Measurements from ENCODE around the gene SPINT1.

SPINT1 gene

DNA sequence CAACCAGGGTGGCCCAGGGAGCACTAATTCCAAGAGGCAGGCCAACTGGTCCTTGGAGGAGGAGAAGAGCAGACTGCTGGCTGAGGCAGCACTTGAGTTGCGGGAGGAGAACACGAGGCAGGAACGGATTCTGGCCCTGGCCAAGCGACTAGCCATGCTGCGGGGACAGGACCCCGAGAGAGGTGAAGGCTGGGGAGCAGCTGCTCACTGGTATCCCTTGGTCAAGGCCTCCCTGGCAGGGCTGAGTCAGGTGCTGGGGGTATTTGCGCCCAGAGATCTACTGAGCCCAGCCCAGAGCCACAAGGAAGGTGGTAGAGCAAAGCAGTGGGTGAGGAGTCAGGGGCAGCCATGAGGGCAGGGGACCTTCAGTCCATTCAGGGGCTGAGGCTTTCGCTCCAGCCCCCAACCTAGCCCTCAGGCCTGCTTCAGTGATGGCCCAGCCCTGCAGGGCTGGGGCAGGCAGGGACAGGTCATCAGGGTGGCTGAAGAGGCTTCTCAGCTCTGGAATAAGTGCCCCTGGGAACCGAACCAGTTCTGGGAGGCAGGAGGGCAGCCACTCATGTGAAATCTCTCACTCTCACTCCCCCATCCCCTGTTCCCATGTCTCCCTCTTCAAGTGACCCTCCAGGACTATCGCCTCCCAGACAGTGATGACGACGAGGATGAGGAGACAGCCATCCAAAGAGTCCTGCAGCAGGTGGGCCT, 31.0 kb upstream of the SPINT1 start:
- Histone ChIP-seq H3K9me3 (ENCODE audit: insufficient read depth, low read length, severe bottlenecking) (no peaks in the 10 kb centered on the region), H4K20me1 (ENCODE audit: insufficient read depth, low read length) (no peaks in the 10 kb centered on the region), H2AFZ (ENCODE audit: low read depth, low read length) (no peak overlapping the region), H3K4me1 (ENCODE audit: insufficient read depth, low read length) (peaks cover 12% of the 10 kb centered on the region), H3K27me3 (ENCODE audit: insufficient read depth, low read length, poor library complexity) (no peaks in the 10 kb centered on the region), H3K4me3 (ENCODE audit: low read depth in 1 of 2, low read length in 2 of 2) (no peak overlapping the region), H3K9ac (ENCODE audit: low read depth, low read length) (no peak overlapping the region), H3K79me2 (ENCODE audit: insufficient read depth, low read length) (peaks cover 10% of the 10 kb centered on the region), H3K4me2 (ENCODE audit: insufficient read depth, low read length) (no peak overlapping the region), H3K27ac (ENCODE audit: low read length) (no peak overlapping the region), H3K36me3 (ENCODE audit: insufficient read depth, low read length) (peaks cover 39% of the 10 kb centered on the region)
- ATAC-seq (ENCODE audit: insufficient read depth, low read depth) (no peak), DNase-seq (no peak)
- TF ChIP-seq, protein P1, sequence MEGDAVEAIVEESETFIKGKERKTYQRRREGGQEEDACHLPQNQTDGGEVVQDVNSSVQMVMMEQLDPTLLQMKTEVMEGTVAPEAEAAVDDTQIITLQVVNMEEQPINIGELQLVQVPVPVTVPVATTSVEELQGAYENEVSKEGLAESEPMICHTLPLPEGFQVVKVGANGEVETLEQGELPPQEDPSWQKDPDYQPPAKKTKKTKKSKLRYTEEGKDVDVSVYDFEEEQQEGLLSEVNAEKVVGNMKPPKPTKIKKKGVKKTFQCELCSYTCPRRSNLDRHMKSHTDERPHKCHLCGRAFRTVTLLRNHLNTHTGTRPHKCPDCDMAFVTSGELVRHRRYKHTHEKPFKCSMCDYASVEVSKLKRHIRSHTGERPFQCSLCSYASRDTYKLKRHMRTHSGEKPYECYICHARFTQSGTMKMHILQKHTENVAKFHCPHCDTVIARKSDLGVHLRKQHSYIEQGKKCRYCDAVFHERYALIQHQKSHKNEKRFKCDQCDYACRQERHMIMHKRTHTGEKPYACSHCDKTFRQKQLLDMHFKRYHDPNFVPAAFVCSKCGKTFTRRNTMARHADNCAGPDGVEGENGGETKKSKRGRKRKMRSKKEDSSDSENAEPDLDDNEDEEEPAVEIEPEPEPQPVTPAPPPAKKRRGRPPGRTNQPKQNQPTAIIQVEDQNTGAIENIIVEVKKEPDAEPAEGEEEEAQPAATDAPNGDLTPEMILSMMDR (IDR thresholded peaks at IDR 0.05; ENCODE audit: borderline replicate concordance, extremely low read depth, low read length, poor library complexity, severe bottlenecking) = no peak
- no peak for TF ChIP-seq EZH2 (IDR thresholded peaks at IDR 0.05; ENCODE audit: borderline replicate concordance, low read depth, low read length, severe bottlenecking)

DNA sequence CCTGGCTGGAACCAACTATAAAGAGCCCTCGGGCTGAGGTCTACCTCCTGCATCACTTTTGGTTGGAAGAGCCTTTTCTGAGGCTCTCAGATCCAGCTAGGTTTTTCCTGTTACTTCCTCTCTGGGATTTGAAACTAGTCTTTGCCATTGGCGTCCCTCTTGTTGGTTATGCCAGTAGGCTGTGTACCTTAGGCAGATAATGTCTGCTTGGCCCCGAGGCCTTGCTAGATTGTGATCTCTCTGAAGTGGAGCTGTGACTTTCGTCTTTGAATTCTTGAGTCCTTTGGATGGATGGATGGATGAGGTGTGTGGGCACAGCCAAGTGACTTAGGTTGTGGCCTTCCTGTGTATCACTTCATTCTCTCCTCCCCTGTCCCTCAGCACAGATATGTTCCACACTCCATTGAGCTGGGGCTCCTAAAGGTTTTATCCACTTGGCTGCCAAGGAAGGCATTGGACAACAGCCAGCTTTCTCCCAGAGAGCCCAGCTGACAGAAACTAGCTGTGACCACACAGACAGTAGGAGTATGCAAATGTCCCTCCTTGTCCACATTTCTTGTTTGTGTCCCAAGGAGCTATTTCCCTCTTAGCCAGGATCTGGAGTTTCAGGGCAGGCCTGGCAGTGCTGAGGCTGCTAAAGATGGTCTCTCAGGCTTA, 28.7 kb upstream of the SPINT1 start:
- no peak overlapping the region for H3K27ac ChIP-seq (ENCODE audit: low read length)
- no peak overlapping the region for H3K9ac ChIP-seq (ENCODE audit: low read depth, low read length)
- H3K36me3 ChIP-seq (ENCODE audit: insufficient read depth, low read length) = peaks cover 34% of the 10 kb centered on the region
- DNase-seq (no peak), ATAC-seq (ENCODE audit: insufficient read depth, low read depth) (no peak)
- no peaks in the 10 kb centered on the region for H3K27me3 ChIP-seq (ENCODE audit: insufficient read depth, low read length, poor library complexity)
- no peak overlapping the region for H3K4me3 ChIP-seq (ENCODE audit: low read depth in 1 of 2, low read length in 2 of 2)
- no peak for TF ChIP-seq EZH2 (IDR thresholded peaks at IDR 0.05; ENCODE audit: borderline replicate concordance, low read depth, low read length, severe bottlenecking)
- TF ChIP-seq, protein P1 (IDR thresholded peaks at IDR 0.05; ENCODE audit: borderline replicate concordance, extremely low read depth, low read length, poor library complexity, severe bottlenecking) = no peak
- no peaks in the 10 kb centered on the region for H4K20me1 ChIP-seq (ENCODE audit: insufficient read depth, low read length)
- no peaks in the 10 kb centered on the region for H3K9me3 ChIP-seq (ENCODE audit: insufficient read depth, low read length, severe bottlenecking)
- no peak overlapping the region for H2AFZ ChIP-seq (ENCODE audit: low read depth, low read length)
- no peaks in the 10 kb centered on the region for H3K4me1 ChIP-seq (ENCODE audit: insufficient read depth, low read length)
- no peaks in the 10 kb centered on the region for H3K79me2 ChIP-seq (ENCODE audit: insufficient read depth, low read length)
- no peak overlapping the region for H3K4me2 ChIP-seq (ENCODE audit: insufficient read depth, low read length)

DNA sequence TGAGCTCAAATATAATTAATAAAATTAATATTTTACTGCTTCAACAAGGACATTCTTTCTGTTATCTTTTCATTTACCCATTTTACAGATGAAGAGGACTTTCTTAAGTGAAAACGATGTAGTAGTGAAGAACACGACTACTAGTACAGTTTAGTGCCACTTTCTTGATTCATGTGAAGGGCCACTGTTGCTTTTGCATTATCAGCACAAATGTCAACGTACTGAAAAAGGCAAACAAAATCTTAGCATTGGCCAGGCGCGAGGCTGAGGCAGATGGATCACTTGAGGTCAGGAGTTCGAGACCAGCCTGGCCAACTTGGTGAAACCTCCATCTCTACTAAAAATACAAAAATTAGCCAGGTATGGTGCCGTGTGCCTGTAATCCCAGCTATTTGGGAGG, 24.8 kb upstream of the SPINT1 start:
- Histone ChIP-seq H3K4me3 (ENCODE audit: low read depth in 1 of 2, low read length in 2 of 2) (no peak overlapping the region), H4K20me1 (ENCODE audit: insufficient read depth, low read length) (no peaks in the 10 kb centered on the region), H3K9ac (ENCODE audit: low read depth, low read length) (no peak overlapping the region), H3K4me2 (ENCODE audit: insufficient read depth, low read length) (no peak overlapping the region), H2AFZ (ENCODE audit: low read depth, low read length) (no peak overlapping the region), H3K27ac (ENCODE audit: low read length) (no peak overlapping the region), H3K36me3 (ENCODE audit: insufficient read depth, low read length) (peaks cover 5% of the 10 kb centered on the region; the same call in 1 of the 2 replicates), H3K4me1 (ENCODE audit: insufficient read depth, low read length) (no peaks in the 10 kb centered on the region), H3K79me2 (ENCODE audit: insufficient read depth, low read length) (no peaks in the 10 kb centered on the region), H3K27me3 (ENCODE audit: insufficient read depth, low read length, poor library complexity) (no peaks in the 10 kb centered on the region), H3K9me3 (ENCODE audit: insufficient read depth, low read length, severe bottlenecking) (no peaks in the 10 kb centered on the region)
- ATAC-seq (ENCODE audit: insufficient read depth, low read depth) (no peak), DNase-seq (no peak)
- TF ChIP-seq EZH2 (IDR thresholded peaks at IDR 0.05; ENCODE audit: borderline replicate concordance, low read depth, low read length, severe bottlenecking) = no peak
- TF ChIP-seq, protein P1 (IDR thresholded peaks at IDR 0.05; ENCODE audit: borderline replicate concordance, extremely low read depth, low read length, poor library complexity, severe bottlenecking) = no peak

All from DND-41 (cell line).